ENCODE data around the gene MGA.

Gene MGA

DNA sequence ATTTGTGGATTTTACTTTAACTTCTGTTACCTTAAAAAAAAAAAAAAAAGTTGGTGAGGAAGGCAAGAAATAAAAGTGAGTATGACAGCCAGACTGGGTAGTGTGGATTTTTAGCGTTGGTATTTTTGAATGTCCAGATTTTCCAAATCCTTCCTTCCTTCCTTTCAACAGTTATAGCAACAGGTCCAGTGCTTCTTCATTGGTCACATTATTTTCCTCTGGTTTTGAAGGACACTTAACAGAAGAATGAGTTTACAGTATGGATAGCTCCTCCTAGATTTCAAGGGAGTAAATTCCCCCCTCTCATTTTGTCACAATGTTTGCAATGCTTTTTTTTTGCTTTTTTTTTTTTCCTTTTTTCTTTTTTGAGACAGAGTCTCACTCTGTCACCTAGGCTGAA is 120.5 kb downstream of the MGA start:
- DNase-seq (ENCODE audit: low read depth in 1 of 2, low spot score in 1 of 2), result no peak

DNA sequence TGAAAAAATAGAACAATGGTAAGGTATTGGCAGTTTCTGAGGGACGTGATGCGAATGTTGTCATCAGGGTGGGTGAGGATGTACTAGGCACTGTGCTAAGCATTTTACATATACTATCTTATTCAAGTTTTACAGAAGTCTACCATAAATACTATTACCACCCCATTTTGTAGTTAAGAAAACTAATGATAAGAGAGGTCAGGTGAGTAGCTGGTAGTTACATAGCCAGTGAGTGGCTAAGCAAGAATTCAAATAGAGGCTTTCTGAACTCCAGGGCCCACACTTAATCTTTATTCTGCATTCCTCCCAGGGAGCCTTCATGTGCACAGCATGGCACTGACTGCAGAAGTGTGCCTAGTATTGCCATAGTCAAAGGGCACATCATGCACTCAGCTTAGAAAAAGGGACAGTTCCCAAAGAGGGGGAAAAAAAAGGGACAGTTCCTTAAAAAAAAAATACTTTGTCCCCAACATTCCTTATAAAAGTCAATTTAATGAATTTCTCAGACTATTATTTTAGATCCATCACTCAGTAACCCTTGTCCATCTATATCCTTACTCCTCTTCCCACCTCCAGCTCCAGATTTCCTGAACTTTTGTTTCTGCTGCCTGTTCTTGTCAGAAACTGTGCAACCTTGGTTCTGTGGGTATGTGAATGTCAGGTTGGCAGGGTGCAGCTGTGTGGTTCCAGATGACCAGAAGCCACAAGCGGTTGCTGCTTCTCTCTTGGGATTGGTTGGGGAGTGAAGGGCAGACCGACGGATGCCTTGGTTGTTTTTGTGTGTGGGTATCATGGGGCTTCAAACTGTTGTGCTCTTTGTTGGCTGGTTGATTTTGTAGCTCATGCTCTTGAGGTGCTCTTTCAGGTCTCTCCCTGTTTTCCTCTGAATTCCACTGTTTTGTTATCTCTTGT is 122.4 kb downstream of the MGA start:
- DNase-seq (ENCODE audit: low read depth in 1 of 2, low spot score in 1 of 2), result no peak

DNA sequence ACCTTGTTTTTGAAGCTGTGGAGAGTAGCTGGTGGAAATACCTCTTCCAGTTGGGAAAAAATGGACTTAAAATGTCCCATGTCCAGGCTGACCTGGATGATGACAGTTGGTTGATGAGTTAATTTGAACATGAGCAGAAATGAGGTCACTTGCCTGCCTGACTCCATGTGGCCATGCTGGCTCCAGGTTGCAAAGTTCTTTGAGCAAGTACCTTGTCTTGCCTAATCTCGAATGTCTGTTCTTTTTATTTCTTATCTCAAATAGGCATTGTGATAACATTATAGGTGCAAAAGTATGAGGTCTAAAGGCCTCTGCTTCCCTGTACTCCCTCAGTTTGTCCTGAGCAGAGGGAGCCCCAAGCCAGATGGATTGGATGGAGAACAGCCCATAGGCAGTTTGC is 123.1 kb downstream of the MGA start:
- no peak for DNase-seq (ENCODE audit: low read depth in 1 of 2, low spot score in 1 of 2)

DNA sequence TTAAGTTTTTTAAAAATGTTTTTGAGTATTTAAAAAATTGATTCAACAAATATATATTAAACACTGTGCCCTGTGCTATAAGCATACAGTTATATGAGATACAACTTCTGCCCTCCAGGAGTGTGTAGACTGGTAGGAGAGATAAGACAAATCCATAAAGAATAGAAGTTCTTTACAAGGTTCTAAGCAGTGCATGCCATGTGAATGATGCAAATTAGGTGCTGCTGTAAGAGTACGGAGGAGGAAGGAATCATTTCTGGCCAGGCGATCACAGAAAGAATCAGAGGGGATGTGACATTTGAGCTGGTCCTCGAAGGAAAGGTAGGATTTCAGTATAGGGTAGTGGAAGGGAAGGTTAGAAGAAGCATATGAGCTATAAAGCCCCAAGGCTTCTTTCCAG is 128.1 kb downstream of the MGA start:
- no peak for DNase-seq (ENCODE audit: low read depth in 1 of 2, low spot score in 1 of 2)

DNA sequence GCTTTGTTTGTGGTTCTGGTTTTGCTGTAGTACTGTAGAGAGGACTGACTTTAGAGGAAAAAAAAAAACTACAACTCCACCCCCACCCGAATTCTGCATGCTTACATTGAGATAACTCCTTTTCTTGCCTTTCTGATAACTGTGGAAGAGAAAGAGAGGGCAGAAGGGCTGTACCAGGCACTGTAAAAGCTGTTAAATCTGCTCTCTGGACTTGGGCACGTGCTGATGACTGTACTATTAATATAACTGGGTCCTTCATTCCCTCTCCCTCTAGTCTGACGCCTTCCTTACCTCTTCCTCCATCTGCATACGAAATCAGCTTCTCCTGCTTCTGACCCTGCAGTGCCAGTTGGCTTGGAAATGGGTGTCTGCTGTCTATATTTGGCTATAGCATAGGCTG is 129.0 kb downstream of the MGA start:
- no peak for DNase-seq (ENCODE audit: low read depth in 1 of 2, low spot score in 1 of 2)

DNA sequence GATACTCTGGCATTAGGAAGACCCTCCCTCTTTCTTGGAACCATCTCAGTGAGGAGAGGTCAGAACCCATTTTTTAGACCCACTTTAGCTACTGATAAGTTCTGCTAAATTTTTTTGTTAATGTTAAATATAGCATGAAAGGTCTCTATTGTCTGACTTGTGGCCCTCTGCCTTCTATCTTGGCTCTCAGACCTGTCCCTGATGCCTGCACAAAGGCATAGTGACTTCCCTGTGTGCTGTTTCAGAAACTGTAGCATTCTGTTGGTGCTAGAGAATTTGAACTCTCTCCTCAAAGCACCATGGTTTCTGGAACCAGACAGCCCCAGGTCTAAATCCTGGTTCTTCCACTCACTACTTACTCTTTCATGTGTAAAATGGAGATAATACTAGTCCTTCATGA is 129.5 kb downstream of the MGA start:
- DNase-seq (ENCODE audit: low read depth in 1 of 2, low spot score in 1 of 2), result no peak

DNA sequence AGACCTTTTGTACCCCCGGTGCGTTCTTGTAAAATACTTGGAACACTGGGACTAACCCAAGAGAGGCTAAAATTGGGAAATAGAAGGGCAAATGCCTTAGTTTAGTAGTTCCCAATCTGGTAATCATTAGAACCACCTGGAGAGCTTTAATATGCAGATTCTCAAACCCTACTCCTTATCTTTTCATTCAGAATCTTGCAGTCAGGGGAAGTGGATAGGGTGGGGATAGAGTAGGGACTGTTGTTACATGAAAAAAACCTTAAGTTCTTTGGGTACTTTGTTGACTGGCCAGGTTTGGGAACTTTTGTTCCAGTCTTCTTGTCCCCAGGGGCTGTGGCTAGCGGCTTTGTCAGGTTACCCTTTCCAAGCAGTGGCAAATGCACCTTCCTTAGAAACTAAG is 130.0 kb downstream of the MGA start:
- no peak for DNase-seq (ENCODE audit: low read depth in 1 of 2, low spot score in 1 of 2)

DNA sequence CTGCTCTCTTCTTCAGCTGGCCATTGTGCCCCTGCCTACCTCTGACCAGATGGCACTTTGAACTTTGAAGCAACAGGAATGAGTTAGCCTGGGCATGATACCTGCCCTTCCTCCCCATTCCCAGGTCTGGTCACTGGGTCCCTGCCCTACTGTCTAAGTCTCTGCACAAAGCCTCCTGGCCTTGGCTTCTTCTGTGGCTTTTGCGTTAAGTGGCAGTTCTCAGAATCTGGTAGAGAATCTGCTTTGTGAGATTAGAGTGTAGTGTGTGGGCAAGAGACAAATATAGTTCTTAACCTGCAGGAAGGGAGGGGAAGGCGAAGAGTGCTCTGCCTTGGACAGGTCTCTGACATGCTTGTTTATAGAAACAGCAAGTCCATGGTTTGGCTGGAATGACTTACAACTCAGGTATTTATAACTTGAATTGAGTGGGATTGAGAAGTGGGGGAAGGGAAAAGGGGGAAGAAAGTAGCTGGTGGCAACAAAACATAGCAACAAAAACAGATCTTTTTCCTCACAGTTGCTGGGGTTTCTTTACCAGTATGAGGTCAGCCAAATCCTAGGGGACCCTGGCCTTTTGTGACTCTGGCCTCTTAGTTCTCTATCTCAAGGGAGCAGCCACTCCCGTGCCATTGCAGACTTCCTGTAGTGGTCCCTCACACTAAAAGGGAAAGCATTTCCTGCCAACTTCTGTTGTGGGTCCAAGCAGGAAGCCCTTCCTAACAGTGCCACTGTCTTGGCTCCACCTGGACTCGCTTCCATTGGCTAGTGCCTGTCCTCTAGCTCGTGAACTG is 130.7 kb downstream of the MGA start:
- DNase-seq (ENCODE audit: low read depth in 1 of 2, low spot score in 1 of 2), result no peak

DNA sequence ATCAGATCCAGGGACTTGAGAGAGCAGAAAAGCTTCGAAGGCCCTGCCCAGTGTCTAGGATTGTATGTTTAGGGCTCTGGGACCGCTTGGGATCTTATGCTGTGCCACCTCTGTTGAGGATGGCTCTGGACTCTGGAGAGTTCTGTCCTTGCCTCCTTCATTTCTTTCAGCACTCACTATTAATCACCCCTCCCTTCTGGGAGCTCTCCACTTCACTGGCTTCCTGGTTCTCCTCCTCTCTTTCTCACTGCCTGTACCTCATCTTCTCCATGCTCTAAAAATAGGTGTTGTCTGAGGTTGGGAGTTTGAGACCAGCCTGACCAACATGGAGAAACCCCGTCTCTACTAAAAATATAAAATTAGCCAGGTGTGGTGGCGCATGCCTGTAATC is 131.3 kb downstream of the MGA start:
- no peak for DNase-seq (ENCODE audit: low read depth in 1 of 2, low spot score in 1 of 2)

DNA sequence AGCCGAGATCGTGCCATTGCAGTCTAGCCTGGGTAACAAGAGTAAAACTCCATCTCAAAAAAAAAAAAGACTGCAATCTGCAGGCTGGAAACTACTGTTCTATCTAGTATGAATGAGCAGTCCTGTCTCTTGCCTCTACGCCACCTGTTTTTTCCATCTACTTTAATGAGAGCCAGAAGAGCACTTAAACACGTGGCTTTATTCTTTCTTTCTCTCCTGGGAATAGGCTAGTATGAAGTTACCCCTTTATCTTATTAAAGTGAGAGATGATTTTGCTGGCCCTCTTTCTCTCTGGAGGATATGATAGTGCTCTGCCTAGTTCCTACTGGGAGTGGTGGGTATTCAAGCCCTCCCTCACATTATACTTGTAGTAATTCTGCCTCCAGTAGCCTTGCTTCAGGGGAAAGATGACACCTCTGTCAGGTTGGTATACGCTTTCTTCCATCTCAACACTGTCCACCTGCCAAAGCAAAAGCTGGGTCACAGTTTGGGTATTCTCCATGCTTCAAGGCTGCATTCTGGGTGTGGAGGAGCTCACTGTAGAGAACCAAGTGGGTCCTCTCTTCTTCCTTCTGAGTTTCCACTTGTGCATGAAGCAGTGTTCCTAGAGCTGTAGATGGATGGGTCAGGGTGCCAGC is 131.9 kb downstream of the MGA start:
- DNase-seq (ENCODE audit: low read depth in 1 of 2, low spot score in 1 of 2), result no peak

DNA sequence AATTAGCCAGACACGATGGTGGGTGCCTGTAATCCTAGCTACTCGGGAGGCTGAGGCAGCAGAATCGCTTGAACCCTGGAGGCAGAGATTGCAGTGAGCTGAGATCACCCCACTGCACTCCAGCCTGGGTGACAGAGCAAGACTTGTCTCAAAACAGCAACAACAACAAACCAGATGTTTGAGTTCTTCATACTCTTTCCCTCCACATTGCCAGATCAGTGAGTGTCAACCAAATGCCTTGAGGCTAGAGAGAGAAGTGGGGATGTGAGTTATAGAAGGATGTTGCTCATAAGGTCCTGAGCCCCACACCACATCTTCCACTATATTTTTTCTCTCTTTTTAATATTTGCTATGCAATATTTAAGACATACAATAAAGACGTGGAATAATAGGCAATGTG is 133.9 kb downstream of the MGA start:
- DNase-seq (ENCODE audit: low read depth in 1 of 2, low spot score in 1 of 2), result no peak

DNA sequence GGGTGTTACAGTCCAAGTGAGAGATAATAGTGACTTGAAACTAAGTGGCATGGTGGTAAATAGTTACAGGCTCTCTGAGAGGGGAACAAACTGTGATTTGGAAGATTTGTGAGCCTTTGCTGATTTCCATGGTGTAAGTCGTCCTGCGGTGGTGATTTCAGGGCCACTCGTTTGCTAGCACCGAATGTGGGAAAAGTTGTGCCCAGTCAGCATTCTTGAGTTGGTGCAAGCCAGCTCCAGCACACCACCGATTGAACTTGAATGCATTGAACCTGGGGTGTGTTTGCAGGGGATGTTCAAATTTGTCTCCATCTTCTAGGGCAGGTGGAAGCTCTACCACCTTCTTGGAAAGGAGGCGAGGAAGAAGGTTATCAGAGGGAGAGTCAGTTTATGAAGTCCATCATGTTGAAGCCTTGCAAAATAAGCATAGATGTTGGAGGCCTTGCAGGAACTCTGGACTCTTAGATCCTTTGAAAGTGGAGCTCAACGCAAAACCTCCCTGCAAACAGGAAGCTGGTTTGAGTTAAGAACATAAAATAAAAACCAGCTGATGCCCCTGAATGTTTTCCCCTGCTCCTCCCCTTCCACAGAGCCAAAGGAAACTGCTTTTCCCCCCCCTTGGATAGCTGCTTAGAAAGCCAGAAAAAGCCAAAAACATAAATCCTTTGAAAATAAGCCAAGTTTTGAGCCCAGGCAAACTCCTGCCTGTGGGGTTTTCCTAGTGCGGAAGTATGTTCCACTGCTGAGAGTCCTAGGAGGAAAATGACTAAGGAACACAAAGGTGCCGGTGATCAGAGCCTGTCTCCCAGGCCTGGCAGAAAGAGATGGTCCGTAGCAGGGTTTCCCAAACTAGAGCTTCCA is 136.0 kb downstream of the MGA start:
- DNase-seq (ENCODE audit: low read depth in 1 of 2, low spot score in 1 of 2), result no peak

DNA sequence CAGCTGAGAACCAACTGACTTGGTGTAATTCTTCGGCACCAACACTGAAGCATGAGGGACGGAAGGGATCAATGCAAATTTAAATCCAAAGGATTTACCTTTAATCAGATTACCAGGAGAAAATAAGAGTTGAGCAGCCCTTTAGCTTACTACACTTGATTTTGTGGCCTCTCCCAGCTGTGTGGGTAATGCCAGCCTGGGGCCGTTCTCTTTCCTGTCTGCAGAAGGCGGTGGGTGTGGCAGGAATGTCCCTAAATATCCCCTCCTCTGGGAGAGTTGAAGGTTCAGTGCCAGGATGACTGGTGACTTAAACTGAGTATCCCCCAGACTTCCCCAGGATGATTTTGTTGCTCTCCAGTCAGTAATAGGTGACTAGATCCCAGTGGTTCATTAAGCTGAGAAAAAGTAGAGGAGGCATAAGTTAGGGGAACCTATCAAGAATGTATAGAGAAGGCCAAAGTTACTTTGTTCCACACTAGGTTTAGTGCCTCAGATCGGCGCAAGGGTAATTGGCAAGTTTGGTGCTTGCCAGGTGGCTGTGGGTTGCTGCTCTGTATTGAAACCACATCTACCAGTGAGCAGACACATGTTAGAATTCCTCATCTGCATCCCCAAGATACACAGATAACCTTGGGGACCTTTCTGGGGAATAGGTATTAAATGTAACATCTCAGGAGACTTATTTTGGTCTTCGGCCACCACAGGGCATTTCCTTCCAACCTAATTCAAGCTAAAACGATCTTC is 137.2 kb downstream of the MGA start:
- DNase-seq (ENCODE audit: low read depth in 1 of 2, low spot score in 1 of 2), result no peak

DNA sequence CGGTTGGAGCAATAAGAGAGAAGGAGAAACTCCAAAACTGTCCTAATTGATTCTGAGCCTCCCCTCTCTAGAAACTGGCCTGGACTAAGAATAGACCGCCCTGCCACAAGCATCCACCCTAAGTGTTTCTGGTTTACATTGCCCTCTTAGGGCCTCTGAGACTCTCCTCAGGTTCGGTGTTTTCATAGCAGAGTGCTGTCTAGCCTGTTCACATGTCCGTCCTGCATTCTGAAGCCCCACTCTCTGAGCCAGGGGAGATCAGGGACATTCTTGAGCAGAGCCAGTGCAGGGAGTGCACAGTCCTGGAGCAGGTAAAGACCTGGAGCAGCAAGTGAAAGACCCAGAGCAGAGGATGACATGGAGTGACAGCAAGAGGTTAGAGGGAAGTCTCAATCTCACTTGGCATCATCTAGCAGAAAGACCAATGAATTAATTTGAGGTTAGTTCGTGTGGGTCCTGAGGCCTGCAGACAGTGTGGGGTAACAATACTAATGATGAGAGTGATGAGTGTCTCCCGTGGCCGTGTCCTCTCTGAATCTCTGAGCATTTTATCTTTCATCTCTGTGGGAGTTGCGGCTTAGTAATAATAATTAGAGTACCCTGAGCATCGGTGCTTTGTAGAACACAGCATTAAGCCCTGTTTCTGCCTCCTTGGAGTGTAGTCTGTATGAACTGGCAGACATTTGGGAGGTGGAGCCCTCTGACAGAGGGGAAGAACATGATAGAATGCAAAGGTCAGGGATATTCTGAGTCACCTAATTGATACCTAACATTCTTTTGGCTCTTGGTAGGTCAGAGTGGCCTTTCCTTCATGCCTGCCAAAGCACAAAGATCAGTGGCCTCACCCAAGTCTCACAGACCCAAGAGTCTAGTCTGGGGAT is 138.6 kb downstream of the MGA start:
- DNase-seq (ENCODE audit: low read depth in 1 of 2, low spot score in 1 of 2), result no peak

DNA sequence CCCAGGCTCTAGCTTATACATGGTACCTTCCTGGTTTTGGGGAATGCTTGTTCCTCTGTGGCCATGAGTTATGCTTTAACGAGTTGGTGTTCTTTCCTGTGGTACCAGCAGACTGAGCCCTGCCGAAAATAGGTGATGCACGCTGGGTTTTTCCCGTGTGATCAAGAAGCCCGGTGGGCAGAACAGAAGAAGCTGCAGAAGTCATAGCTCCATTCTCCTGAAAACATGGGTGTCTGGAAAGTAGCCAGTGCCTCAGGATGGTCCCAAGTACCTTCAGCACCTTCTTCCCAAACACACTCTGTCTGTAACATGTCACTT is 139.2 kb downstream of the MGA start:
- no peak for DNase-seq (ENCODE audit: low read depth in 1 of 2, low spot score in 1 of 2)

DNA sequence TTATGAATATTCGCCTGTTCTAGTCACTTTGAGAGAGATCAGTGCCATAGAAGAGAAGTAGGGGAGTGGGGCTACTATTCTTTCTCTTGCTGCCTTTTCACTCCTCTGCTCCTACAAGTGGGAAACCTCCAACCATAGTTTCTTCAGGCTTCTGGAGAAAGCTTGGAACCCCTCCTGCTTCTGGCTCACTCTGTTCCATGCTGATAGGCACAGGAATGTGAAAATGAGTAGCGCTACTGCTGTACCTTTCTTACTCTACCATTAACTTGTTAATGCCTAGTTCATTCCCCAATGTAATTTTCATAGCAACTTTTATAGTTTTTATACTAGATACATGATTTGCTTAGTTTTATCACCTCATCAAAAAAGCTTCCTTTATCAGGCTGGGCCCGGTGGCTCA is 141.0 kb downstream of the MGA start:
- no peak for DNase-seq (ENCODE audit: low read depth in 1 of 2, low spot score in 1 of 2)

DNA sequence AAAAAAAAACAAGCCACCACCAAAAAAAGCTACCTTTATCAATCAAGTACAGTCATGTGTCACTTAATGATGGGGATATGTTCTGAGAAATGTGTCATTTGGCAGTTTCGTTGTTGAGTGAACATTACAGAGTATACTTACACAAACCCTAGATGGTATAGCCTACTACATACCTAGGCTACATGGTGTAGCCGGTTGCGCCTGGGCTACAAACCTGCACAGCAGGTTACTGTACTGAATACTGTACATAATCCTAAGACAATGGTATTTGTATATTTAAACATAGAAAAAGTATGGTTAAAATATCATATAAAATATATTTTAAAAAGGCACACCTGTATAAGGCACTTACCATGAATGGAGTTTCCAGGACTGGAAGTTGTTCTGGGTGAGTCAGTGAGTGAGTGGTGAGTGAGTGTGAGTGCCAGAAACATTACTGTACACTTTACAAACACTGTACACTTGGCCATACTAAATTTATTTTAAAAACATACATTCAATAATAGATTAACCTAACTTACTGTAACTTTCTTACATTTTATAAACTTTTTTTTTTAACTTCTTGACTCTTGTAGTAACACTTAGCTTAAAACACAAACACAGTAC is 141.7 kb downstream of the MGA start:
- DNase-seq (ENCODE audit: low read depth in 1 of 2, low spot score in 1 of 2), result no peak

DNA sequence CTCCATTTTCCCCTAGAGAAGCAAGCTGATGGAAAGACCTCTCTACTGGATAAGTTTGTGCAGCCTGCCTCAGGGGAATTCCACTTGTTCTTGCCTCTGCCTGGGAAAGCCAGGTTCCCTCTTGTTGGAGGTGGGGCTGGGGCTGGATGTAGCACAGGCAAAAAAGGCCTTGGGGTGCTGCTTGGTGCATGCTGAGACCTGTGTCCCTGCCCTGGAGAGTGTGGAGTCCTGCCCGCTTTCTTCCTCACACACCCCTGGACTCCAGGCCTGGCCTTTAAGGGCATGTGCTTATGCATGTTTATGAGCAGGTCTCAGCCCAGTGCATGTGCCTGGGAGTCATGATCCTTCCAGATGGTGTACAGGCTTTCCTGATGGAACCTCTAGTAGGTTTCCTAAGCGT is 144.2 kb downstream of the MGA start:
- DNase-seq (ENCODE audit: low read depth in 1 of 2, low spot score in 1 of 2), result no peak

All from activated T-helper 1 cell treated with anti-CD3 and anti-CD28 coated beads, Interleukin-2, amount 50 U/mL, for 16 hours (primary cell).